Inflammatory macrophage treated with lipopolysaccharide for 1 hour (primary cell): ENCODE measurements around the gene CCBE1.
"Not testable (repeated sequence)": the region's sequence is repeated elsewhere in the genome, so short reads cannot be mapped to it uniquely, and the experiment has no call there.

Experiments
- DNase-seq, 2 donors: peaks; one replicate each; pipeline ENCODE4 v3.0.0-alpha.2; 2020 to 2022

Gene CCBE1

DNA sequence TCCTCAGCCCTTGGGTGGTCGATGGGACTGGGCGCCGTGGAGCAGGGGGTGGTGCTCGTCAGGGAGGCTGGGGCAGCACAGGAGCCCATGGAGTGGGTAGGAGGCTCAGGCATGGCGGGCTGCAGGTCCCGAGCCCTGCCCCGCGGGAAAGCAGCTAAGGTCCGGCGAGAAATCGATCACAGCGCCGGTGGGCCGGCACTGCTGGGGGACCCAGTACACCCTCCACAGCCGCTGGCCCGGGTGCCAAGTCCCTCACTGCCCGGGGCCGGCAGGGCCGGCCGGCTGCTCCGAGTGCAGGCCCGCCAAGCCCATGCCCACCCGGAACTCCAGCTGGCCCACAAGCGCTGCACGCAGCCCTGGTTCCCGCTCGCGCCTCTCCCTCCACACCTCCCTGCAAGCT lies 16.9 kb upstream of the CCBE1 start:
- DNase-seq, result not testable (repeated sequence)

DNA sequence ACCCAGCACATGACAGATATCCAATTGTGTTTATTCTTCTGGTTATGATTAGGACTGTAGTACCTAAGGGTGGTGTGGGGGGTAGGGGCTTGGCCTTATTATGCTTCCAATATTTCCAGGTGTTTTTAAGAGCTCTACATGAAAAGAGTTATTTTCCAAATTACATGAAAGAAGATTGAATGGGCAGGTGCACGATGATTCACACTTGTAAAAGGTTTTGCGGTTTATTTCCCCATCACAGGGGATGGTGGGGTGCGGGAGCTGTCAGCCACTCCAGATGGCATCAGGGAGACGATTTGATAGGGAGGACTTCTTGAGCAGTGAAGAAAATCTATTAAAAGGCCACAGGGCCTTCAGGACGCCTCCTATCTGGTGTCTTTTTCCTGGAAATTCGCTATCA lies 15.1 kb upstream of the CCBE1 start:
- DNase-seq, result no peak

DNA sequence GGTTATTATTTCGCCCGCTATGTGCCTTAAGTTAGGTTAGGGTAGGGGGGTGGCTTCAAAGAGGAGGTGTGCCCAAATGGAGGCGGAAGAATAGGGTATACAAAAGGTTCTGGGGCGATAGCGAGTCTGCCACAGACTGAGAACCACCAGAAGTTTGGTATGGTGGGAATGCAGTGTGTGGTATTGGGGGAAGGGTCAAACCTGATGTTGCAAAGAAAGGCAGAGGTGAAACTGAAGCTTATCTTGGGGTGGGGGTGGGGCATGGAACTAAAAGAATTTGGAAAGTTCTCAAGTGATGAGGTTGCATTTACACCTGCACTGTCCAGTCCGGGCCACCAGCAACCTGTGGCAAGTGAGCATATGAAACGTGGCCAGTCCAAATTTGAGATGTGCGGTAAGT lies 11.8 kb upstream of the CCBE1 start:
- no peak for DNase-seq

- no peak for DNase-seq
Measured at GRCh38 chr18:59707306-59707705, 10.1 kb upstream of the CCBE1 start.

DNA sequence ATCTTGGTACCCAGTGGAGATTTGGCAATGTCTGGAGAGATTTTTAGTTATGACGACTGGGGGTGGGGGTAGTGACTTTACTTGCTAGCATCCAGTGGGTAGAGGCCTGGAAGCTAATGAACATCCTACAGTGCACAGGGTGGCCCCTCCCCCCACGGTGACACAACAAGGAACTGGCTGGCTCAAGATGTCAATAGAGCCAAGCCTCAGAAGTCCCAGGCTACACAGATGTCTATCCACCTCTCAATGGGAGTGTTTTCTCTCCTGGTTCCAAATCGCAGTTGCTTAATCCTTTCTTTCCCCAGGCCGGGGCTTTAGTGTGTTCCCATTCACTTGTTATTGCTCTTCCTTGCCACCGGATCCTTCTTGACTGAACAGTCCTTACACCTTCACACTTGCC lies 9.3 kb upstream of the CCBE1 start:
- no peak for DNase-seq

DNA sequence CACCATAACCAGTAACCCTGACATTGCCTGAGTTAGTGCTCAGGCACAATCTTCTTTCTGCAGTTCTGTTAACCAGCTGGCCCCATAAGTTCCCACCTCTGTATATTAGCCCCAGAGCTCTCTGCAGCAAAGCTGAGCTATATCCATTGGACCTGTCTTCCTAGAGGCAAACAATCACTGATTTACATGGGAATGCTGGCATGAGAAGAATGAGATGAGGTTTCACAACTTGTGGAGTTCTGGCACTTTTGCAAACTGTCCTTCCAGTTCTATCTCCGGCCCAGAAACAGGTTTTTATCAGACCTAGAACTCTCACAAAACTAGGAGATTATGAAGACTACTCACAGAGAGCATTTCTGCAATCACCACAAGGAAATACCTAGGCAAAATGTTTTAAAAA lies 7.9 kb upstream of the CCBE1 start:
- DNase-seq, result no peak

DNA sequence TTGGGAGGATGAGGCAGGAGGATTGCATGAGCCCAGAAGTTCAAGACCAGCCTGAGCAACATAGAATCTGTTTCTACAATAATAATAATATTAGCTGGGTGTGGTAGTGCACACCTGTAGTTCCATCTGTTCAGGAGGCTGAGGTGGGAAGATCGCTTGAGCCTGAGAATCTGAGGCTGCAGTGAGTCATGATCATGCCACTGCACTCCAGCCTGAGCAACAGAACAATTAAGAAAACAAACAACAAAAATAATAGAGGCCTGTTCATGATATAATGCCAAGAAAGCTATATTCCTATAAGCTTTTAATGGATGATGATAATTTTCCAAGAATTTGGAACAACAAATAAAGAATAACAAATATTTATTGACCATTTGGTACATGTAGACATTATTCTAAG lies 6.9 kb upstream of the CCBE1 start:
- DNase-seq, result no peak

- no peak for DNase-seq
Measured at GRCh38 chr18:59701272-59701671, 4.0 kb upstream of the CCBE1 start.

DNA sequence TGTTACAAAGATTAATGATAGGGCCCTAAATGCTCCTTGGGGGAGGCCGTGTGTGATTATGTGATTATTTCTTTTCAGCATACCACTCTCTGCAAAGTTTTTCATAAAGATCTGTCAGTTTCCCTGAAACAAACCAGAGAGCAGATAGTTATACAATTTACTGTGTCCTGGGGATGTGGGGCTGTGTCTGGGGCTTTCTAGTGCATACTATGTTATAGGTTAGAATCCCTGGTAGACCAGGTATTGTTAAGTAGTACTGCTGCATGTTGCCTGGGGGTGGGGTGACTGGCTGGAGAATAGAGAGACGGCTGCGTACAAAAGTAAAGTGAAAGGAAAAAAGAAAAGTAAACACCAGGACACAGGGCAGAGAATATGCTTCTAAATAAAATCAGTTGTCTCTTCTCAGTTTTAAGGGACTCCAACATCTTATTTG lies 3.3 kb upstream of the CCBE1 start:
- DNase-seq, result no peak

DNA sequence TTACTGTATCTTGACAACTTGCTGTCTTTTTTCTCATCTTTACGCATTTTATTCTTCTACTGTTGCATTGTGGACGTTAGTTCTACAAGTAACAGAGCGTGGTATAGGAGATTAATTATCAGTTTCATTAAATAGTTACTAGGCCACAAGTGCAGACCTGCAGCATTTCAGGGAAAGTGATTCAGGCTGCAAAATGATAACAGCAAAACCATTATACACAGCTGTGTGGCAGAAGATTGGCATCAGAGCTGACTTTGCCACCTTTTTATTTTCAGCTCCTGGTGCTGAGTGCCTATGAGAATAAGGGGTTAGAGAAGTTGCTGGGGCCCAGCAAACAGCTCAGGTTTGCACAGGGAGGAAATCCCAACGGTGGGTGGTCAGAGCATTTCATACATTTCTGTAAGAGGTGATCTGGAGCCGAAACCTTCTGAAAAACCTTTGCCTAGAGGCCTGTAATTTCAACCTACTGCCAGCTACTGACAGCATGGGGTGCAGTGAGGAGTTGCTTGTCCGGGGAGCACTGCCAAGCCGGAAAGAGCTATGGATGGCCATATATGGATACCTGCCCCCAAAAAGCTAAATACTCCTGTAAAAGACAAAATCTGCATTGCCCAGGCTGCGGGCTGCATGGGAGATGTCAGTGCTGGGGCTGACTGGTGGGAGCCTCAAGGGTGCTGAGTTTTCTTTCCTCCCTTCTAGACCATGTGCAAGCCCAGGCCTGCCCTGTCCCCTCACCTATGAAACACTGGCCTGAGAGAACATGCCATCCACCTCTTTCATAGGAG lies 2.7 kb upstream of the CCBE1 start:
- no peak for DNase-seq

DNA sequence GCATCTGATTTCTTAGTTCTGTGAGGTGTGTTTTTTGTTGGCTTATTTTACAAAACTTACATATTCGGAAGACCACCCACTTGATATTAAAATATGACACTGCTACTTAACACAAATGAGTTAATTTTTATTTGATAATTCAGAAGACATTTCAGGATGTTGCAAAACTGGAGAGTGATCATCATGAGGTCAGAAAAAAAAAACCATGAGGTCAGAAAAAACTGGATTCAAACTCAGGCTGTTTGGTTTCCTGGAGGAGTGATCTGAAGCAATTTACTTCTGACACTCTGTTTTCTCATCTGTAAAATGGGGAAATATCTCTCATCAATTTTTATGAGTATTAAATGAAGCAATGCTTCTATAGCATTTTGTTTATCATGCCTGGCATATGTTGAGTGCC lies 1.8 kb upstream of the CCBE1 start:
- DNase-seq, result no peak

DNA sequence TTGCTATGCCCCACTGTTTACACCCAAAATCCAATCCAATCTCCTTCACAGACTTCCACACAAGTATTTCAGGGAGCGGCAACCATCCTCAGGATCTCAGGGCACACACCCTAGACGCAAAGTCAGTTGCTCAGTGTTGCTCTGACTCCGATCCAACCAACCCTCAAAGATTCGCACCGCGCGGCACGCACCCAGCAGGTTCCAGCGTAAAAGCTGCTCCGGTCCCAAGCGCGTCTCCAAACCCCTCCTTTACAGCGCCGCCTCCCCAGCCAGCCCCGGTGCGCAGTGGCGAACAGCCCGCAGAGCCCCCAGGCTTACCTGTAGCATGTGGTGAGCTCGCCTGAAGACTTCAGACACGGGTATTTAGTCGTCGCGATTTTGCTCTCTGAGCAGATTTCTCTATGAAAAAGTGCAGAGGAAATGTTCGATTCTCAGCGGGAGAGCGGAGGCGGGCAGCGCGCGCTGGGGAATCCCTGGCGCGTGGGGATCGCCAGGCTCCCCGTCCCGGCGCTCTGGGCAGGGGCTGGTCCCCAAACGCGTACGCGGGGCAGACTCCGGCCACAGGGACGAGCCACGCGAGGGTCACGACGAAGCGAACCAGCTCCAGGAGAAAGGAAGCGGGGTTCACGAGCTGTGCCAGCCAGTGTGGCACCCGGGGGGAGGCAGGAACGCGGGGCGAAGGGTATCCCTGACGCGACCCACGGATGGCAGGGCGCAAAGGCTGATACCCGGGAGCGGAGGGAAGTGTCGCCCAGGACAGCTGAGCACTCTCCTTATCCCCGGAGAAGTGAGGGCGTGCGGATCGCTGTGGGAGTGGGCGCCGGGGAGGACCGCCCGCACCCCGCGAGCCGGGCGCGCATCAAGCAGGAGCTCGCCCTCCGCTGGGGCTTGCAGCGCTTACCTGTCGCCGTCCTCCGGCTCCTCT lies 650 bp downstream of the CCBE1 start:
- DNase-seq, result no peak

- DNase-seq, result no peak
Measured at GRCh38 chr18:59695551-59695950, 1.7 kb downstream of the CCBE1 start.

GRCh38 chr18:59694824-59695223 lies 2.4 kb downstream of the CCBE1 start:
- DNase-seq, result no peak

DNA sequence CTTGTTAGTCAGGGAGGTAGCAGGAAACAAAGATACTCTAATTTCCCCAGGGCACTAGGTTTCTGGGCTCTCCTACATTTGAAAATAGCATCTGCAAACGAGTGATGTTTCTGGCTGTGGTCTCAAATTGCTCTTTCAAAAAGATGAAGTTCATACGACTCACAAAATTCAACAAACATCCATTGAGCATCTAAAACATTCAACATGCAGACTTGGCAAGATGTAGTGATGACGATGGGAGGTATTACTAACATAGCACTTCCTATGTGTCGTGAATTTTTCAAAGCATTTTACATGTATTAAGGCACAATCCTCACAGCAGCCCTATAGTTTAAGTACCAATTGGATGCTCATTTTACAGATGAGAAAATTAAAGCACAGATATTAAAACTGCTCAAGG lies 5.2 kb downstream of the CCBE1 start:
- DNase-seq, result no peak

DNA sequence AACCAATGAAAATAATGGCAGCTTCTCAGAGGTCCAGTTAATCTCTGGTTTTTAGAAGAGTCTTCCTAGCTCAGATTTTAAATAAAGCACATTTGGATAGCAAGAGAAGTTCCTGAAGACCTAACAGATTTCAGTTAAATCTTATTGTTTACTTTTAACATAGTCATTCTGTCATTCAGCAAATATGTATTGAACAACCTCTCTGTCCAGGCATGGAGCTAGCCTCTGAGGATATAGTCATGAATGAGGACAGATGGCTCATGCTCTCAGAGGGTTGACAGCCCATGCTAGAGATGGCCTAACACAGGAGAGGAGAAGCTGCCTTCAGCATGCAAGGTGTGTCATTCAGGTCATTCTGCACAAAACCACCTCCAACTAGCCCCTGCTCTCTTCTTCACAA lies 6.2 kb downstream of the CCBE1 start:
- DNase-seq, result no peak

DNA sequence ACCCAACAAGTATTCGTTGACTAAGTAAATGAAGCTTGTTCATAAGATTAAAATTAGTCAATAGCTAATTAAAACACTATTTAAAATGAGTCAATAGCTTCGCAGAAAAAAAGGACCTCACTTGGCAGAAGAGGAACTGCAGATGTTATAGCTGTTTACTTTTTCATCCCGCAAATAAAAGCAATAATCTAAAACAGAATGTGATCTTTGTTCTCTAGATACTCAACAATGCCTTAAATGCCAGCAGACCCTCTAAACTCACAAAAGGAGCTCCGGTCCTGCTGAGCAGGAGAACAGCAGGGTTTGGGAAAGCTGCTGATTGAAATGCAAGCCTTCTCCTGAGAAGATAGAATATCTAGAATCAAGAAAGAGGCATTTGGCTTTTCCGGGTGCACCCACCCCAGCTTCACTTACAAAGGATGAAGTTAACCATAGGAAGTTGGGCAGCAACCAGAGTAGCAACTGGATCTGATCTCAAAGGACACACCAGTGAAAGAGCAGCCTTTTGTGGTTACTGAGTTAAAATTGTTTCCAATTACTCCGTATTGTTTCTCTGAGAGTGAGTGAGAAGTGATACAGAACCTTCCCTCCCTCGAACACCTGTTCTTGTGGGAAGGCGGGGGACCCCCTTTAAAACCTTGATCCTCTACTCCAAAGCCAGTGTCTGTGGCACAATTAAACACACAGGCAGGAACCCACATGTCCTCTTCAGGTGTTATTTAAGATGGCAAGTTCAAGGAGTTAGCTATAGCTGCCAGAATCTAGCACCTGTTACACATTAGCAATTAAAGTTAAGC lies 6.8 kb downstream of the CCBE1 start:
- DNase-seq, result no peak

- no peak for DNase-seq
Measured at GRCh38 chr18:59689756-59690155, 7.5 kb downstream of the CCBE1 start.

- no peak for DNase-seq
Measured at GRCh38 chr18:59686260-59686659, 11.0 kb downstream of the CCBE1 start.

GRCh38 chr18:59685501-59685900 lies 11.7 kb downstream of the CCBE1 start:
- no peak for DNase-seq

GRCh38 chr18:59684777-59685176 lies 12.4 kb downstream of the CCBE1 start:
- no peak for DNase-seq

- DNase-seq, result no peak
Measured at GRCh38 chr18:59681521-59682004, 15.7 kb downstream of the CCBE1 start.

DNA sequence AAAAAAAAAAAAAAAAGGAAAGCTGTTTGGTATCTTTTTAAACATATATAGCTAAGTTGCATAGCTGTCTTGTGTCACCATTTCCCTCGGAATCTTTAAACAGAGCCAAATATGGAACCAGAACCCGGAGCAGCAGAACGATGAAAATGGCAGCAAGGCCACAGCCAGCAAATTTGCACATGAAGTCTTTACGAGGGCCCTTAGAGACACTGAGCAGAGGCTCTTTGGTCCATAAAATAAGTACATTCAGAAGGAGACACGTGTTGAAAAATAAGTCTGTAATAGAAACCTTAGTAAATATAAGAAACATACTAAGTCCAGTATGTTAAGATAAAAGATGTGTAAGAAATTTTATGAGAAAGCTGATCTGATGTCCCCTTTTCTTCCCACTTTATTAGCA lies 16.2 kb downstream of the CCBE1 start:
- no peak for DNase-seq
